Pancreas (tissue), 10 donors: ENCODE measurements around the gene WDR49. TPM values are rescaled to one million over a fixed set of nuclear protein-coding genes. Genes with fewer than 3 reads are reported as not detected.

Experiments
- ATAC-seq, 4 donors: fragments of 200-7000 bp; cut with Tn5 transposase; one replicate each; pipeline versions ENCODE4 v1.8.0 to v1.9.1; 2020; ENCODE audit warnings: mild to moderate bottlenecking in 4 of 4, moderate library complexity in 4 of 4
- DNase-seq, 6 donors: peaks; one replicate each; pipeline ENCODE4 v3.0.0-alpha.2; 2020
- FAIRE-seq: peaks from 2 replicates; lab custom pipeline; 2012; peaks lifted over from hg19 to GRCh38; lab: Jason Lieb, UNC
- H3K27ac ChIP-seq, 4 donors: fragments of 200-600 bp; sonication (generic); 1 replicate in 3 of 4; 2 replicates in 1 of 4; pipeline versions ENCODE4 v1.5.0 to v1.8.0; 2020
- H3K27me3 ChIP-seq, 4 donors: fragments of 200-600 bp; one replicate each; pipeline ENCODE4 v1.8.0; 2021
- H3K36me3 ChIP-seq, 3 donors: fragments of 200-600 bp; sonication (generic) in 1 of 3; one replicate each; pipeline versions ENCODE4 v1.5.0 to v1.8.0; 2020 to 2021
- H3K4me1 ChIP-seq, 3 donors: fragments of 200-600 bp; one replicate each; pipeline ENCODE4 v1.8.0; 2021
- H3K4me3 ChIP-seq, 4 donors: fragments of 200-600 bp; sonication (generic) in 2 of 4; one replicate each; pipeline versions ENCODE4 v1.5.0 to v1.8.0; 2020 to 2021
- H3K9me3 ChIP-seq, 4 donors: fragments of 200-600 bp; one replicate each; pipeline ENCODE4 v1.8.0; 2021
- WGBS, 2 donors: extraction: QIAGEN DNeasy Blood & Tissue Kit; methylation state at CpG; one replicate each; pipeline ENCODE4 v1.1.7; 2013; 5-methylcytosine and 5-hydroxymethylcytosine counted together
- intact Hi-C, 3 donors: fragments of 100-400 bp; cut with DNase I; formaldehyde crosslinking; loops; one replicate each; pipeline versions ENCODE4 v1.11.1 to v1.14.2; 2022
- polyA plus RNA-seq, 2 donors: library from polyadenylated mRNA; stranded (reverse); fragments of 200-250 nt; gene quantifications; one replicate each; pipeline ENCODE4 v1.2.3, GENCODE V29; 2013
- total RNA-seq, 6 donors: library from RNA; stranded (reverse); fragmentation: NEBNext Ultra II Directional in 4 of 6; extraction: Animal tissue kit (Norgen Biotek cat#: 25700) in 4 of 6; gene quantifications; one replicate each; pipeline versions ENCODE4 v1.2.1 to v1.2.4, GENCODE V29; 2021 to 2023
- TF ChIP-seq, protein P1 (sequence below), 4 donors: fragments of 200-600 bp; sonication (generic) in 3 of 4; IDR thresholded peaks; one replicate each; pipeline versions ENCODE4 v1.5.0 to v1.8.0; 2021; ENCODE audit warnings: antibody characterized with exemption in 4 of 4
- donor health status: healthy with polysubstance abuse.
- donor health status: DM: no; HTN: no; CAD: no; lungs with moderate emphysema.
- donor health status: DM: no; HTN: no; CAD: no.
- donor health status: control.
- donor health status: control.
- donor health status: Bipolar disorder and iron deficiency.
- donor health status: DM: yes; HTN: yes; CAD: no.
- donor health status: DM: no; HTN: no; CAD: no.
- donor health status: DM: no; HTN: no; CAD: no.
- donor health status: DM: yes; HTN: yes; CAD: no.

The WDR49 gene
- under 1 TPM; 0.14 to 0.79 (median 0.69) TPM for total RNA-seq
- under 1 TPM; 0.02 to 0.11 TPM for polyA plus RNA-seq

DNA sequence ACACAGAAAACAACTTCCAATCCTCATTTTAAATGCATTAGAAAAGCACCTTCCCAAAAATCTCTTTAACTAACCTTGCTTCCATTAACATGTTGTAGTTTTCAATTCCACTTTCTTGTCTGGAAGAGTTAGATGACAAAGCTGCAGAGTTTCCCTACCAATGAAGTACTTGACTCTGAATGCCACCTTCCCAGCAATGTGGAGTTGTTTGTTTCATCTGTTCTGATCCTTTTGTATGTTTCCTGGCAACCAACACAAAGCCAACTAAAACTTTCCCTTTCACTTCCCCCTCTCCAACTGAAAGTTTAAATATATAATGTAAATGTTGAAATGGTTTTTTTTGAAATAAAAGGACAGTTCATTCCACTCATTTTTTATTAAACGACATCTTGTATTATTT lies at the start of gene WDR49:
WDR49 (minus strand) TSS at position 183 of the 400 bp plus-strand sequence. CDS start 517 bp downstream, outside the sequence.
- TF ChIP-seq, protein P1, sequence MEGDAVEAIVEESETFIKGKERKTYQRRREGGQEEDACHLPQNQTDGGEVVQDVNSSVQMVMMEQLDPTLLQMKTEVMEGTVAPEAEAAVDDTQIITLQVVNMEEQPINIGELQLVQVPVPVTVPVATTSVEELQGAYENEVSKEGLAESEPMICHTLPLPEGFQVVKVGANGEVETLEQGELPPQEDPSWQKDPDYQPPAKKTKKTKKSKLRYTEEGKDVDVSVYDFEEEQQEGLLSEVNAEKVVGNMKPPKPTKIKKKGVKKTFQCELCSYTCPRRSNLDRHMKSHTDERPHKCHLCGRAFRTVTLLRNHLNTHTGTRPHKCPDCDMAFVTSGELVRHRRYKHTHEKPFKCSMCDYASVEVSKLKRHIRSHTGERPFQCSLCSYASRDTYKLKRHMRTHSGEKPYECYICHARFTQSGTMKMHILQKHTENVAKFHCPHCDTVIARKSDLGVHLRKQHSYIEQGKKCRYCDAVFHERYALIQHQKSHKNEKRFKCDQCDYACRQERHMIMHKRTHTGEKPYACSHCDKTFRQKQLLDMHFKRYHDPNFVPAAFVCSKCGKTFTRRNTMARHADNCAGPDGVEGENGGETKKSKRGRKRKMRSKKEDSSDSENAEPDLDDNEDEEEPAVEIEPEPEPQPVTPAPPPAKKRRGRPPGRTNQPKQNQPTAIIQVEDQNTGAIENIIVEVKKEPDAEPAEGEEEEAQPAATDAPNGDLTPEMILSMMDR (IDR thresholded peaks at IDR 0.05), result no peak
- Histone ChIP-seq H3K36me3 (no peaks in the 10 kb centered on the region), H3K4me3 (no peak within 1 kb of the TSS), H3K9me3 (no peaks in the 10 kb centered on the region), H3K27me3 (no peaks in the 10 kb centered on the region), H3K27ac (peak within 1 kb of the TSS in 1 of 4 donors; percentile 23), H3K4me1 (no peaks in the 10 kb centered on the region)
- intact Hi-C loops, result no loop called here
- DNase-seq (peak in 2 of 6 donors; percentile 9 to 16), FAIRE-seq (no peak), ATAC-seq (peak; percentile 56 to 91 (median 80))
- WGBS, 2 donors, result 79% methylated on average over 1 of the region's 1 CpG

DNA sequence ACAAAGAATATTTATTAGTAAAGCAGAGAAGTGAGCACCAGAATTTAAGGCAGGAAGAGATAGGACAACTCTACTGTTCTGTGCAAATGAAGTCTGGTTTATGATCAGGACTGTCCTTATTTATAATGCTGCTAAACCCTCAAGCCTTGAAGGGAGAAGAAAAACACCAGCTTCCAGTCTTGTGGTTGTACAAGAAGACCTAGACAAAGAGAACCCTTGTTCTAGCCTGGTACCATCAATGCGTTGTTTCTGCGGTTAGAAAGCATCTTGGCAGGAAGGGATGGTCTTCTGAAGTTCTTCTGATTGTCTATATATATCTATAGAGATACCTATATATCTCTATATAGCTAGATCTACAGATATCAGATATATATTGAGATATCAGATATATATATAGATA lies 47.2 kb upstream of the WDR49 start:
- Histone ChIP-seq H3K27me3 (no peaks in the 10 kb centered on the region), H3K36me3 (peaks cover 0 to 4% (median 0%) of the 10 kb centered on the region in 3 donors), H3K27ac (no peak overlapping the region), H3K9me3 (no peaks in the 10 kb centered on the region), H3K4me3 (no peak overlapping the region), H3K4me1 (peaks cover 5 to 9% (median 6%) of the 10 kb centered on the region in 3 donors)
- WGBS, 2 donors, result 100% methylated on average over 2 of the region's 2 CpGs
- TF ChIP-seq, protein P1 (IDR thresholded peaks at IDR 0.05), result no peak
- no peak for ATAC-seq
- no peak for FAIRE-seq
- no peak for DNase-seq
- intact Hi-C loops, result no loop called here

DNA sequence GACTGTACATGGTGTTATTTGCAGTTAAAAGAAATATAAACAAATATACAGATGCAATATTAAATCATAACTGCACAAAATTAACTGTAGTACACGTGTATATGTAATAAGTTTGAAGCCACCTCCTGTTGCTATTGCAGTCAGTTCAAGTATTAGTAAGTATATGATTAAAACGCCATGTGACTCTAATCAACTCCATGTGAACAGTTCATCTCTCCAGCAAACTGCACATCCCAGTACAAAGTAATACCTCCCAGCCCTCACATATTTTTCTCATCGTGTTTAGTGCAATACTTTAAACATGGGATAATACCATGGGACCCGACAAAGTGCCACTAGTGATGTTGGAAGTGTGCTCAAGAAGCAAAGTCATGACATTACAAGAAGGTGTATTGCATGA lies 46.3 kb upstream of the WDR49 start:
- intact Hi-C loops, result no loop called here
- no peak overlapping the region for H3K27ac ChIP-seq
- no peaks in the 10 kb centered on the region for H3K9me3 ChIP-seq
- H3K36me3 ChIP-seq, result peaks cover 0 to 4% (median 4%) of the 10 kb centered on the region in 3 donors
- DNase-seq (no peak), ATAC-seq (no peak), FAIRE-seq (no peak)
- no peak overlapping the region for H3K4me3 ChIP-seq
- TF ChIP-seq, protein P1 (IDR thresholded peaks at IDR 0.05), result no peak
- H3K4me1 ChIP-seq, result peaks cover 5 to 6% (median 5%) of the 10 kb centered on the region in 3 donors
- WGBS, 2 donors, result 93% methylated on average over 4 of the region's 4 CpGs
- no peaks in the 10 kb centered on the region for H3K27me3 ChIP-seq

DNA sequence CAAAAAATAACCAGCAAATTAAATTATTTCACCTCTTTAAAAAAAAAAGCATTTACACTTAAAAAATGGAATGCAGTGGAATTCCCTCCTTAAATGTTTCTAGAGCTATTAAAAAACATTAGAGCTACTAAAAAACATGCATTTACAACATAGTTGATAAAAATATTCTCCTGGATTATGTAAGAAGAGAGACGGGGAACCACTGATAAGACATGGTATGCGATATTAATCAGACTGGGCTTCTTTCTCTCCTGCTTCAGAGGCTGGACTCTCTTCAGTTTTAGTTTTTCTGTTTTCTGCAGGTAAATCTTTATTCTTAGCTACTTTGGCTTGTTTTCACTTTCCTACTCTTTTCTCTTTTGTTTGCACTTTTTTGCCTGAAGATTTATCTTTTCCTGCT lies 40.4 kb upstream of the WDR49 start:
- Histone ChIP-seq H3K36me3 (peaks cover 0 to 6% (median 5%) of the 10 kb centered on the region in 3 donors), H3K27me3 (no peaks in the 10 kb centered on the region), H3K27ac (no peak overlapping the region), H3K4me1 (peaks cover 5 to 6% (median 5%) of the 10 kb centered on the region in 3 donors), H3K4me3 (no peak overlapping the region), H3K9me3 (no peaks in the 10 kb centered on the region)
- no peak for DNase-seq
- TF ChIP-seq, protein P1 (IDR thresholded peaks at IDR 0.05), result no peak
- no peak for ATAC-seq
- FAIRE-seq, result no peak
- intact Hi-C loops, result no loop called here
- 79 to 80% methylated on average over 2 of the region's 2 CpGs for WGBS, 2 donors

DNA sequence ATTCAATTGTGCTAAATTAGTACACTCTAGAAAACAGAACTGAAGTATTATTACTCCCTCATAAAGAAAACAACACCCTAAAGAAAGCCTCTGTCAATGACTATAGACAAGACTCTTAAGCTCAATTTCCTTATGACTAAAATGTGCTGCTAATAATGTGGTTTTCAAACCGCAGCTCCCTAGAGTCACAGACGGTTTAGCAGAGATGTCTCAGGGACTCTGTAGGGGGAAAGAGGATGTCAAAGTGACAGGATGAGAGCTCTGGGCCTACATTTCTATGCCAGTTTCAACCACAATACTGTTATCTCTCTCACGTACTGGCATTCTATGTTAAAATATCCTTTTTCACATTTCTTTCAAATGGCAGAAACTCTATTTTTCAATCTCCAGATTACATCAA lies 37.6 kb upstream of the WDR49 start:
- peaks cover 0 to 6% (median 5%) of the 10 kb centered on the region in 3 donors for H3K36me3 ChIP-seq
- WGBS, 2 donors, result 57 to 94% methylated on average over 3 of the region's 3 CpGs

More for the DNA sequence above, 37.6 kb upstream of the WDR49 start:
- FAIRE-seq, result no peak
- intact Hi-C loops, result no loop called here
- H3K4me1 ChIP-seq, result peaks cover 0 to 4% (median 1%) of the 10 kb centered on the region in 3 donors
- no peak overlapping the region for H3K4me3 ChIP-seq
- H3K27me3 ChIP-seq, result no peaks in the 10 kb centered on the region
- no peak for DNase-seq
- H3K9me3 ChIP-seq, result no peaks in the 10 kb centered on the region
- TF ChIP-seq, protein P1 (IDR thresholded peaks at IDR 0.05), result no peak
- no peak for ATAC-seq
- H3K27ac ChIP-seq, result no peak overlapping the region
